HG03520 (cell line): ENCODE results near the gene CDC6.
A peak's percentile ranks its signal among the peaks of the same experiment; 100 is the strongest.

Source experiments
- ATAC-seq: cut with Tn5 transposase; IDR thresholded peaks from one replicate; pipeline ENCODE4 v1.9.1; 2021; ENCODE audit warnings: mild to moderate bottlenecking, moderate library complexity; ENCODE audit not compliant: unreplicated experiment

The CDC6 gene

DNA sequence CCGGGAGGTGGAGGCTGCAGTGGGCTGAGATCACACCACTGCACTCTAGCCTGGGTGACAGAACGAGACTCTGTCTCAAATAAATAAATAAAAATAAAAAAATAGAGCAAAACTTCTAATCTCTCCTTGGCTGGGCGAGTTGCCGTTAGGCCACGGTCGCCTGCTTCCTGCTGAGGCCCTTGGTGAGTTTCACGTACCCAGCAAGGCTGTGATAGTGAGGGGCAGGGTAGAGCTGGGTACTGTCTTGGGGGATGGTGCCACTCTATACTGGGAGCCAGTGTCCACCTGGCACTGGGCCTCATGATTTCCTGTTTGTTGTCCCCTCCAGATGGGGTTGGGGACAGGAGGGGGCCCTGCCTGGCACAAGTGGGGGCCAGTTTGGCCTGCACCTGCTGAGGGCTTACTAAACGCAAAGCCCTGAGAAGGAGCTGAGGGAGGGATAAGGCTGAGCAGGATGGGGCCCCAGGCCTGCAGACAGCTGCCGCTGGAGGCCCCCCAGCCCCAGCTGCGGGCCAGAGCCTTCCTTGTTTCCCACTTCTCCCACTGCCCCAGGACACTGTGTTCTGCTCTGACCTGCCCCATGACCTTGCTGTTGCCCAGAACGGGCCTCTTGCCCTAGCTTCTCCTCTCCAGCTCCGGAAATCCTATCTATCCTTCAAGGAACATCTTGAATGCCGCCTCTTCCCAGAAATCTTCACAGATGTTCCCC lies 51.4 kb downstream of the CDC6 start:
- ATAC-seq, result no peak

DNA sequence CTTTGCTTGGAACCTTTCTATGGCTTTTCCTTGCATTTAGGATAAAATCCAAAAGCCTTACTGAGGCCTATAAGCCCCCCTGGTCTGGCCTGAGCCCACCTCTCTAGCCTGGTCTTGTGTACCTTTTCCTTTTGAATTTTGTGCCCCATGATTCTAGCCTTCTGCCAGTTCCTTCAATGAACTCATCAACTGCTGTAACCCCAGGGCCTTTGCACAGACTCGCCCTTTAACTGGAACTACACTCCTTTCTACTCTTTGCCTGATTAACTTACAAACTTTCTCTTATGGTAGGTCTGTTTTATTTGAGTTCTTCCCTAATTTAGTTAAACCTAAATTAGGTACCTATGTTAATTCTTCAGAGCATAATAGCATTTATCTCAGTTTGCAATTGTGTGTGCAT lies 52.6 kb downstream of the CDC6 start:
- ATAC-seq, result no peak

DNA sequence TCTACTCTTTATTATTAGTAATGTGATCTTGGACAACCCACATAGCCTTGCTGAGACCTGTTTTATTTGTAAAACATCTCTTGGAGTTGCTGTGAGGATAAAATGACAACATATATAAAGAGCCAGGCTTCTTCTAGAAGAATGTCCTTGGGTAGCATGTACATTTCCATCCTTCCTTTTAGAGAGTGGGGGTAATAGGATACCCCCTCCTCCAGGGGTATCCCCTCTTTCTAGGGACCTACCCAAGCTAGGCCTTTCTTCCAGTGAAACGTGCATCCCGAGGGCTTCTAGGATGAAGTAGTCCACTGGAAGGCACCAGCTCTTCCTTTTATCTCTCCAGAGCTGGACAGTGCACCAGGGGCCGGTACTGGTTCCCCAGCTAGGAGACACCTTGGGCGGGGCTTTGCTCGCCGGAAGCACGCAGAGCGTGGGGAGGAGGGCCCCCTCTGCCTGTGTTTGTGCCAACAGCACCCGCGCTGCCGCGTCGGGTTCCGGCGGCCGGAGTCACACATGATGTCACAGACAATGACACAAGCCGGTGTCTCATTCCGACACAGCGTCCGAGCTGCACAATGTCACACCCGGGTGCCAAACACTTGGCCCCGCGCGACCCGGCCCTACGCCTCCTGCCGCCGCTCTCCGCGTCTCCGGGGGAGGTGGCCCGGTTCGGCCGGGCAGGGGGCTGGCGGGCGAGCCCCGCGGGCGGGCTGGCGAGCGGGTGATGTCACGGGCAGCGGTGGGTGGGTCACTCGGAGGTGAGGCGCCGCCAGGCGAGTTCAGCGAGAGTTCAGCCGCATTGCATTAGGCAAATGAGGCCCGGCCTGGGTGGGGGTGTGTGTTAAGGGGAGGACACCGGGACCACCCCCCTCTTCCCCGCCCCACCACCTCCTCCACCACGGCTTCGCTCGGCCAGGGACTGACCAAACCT lies 53.5 kb downstream of the CDC6 start:
- ATAC-seq, result peak; percentile 56

DNA sequence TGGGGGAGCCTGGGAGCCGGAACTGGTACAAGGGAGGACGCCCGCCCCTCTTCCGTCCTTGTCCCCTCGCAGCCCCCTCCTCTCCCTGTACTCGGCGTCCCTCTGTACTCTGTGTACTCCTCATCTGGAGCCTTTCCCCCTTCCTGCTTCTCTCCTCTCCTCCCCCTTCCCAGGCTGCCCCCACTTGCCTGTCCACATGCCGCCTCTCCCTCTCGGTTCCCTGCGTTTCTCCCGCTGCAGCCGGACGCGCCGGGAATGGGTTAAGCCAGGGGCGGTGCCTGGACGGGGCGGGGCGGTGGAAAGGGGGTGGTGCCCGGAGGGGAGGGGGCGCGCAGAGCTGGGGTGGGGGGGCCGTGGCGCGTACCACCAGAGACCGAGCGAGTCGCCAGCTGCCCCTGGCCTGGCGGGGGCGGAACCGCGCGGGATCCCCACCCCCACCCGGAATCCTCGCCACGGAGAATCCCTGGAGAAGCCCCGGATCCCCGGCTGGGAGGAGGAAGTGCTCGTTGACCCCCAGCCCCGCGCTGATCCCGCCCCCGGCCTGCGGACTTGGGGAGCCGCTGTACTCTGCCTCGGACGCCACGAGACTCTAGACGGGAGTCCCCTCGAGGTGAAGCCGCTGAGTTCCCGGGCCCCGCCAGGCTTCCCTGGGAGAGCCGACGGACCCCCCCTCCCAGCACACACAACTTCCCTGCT lies 54.3 kb downstream of the CDC6 start:
- ATAC-seq, result no peak

DNA sequence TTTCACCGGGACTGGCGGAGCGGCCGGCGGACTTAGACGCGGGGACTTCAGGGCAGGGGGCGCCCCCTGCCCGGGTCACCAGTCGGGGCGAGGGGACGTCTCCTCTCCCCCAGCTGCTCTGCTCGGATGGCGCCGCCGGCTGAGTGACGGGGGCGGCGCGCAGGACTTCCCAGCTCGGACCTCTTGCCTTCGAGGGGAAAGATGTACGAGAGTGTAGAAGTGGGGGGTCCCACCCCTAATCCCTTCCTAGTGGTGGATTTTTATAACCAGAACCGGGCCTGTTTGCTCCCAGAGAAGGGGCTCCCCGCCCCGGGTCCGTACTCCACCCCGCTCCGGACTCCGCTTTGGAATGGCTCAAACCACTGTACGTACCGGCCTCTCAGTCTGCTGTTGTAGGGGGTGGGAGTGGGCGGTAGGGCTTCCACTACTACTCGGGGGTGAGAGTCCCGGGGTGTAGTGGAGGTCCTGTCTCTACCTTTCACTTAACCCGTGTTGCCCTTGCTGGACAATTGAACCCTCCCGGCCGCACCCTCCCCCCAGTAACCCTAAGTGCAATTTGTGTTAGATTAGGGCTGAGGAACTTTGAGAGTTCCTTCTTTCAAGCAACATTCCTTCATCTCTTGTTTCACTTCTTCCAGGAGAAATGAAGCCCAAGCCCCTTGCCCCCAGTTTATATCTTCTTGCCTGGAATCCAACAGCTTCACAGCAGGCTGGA lies 55.0 kb downstream of the CDC6 start:
- ATAC-seq, result no peak

DNA sequence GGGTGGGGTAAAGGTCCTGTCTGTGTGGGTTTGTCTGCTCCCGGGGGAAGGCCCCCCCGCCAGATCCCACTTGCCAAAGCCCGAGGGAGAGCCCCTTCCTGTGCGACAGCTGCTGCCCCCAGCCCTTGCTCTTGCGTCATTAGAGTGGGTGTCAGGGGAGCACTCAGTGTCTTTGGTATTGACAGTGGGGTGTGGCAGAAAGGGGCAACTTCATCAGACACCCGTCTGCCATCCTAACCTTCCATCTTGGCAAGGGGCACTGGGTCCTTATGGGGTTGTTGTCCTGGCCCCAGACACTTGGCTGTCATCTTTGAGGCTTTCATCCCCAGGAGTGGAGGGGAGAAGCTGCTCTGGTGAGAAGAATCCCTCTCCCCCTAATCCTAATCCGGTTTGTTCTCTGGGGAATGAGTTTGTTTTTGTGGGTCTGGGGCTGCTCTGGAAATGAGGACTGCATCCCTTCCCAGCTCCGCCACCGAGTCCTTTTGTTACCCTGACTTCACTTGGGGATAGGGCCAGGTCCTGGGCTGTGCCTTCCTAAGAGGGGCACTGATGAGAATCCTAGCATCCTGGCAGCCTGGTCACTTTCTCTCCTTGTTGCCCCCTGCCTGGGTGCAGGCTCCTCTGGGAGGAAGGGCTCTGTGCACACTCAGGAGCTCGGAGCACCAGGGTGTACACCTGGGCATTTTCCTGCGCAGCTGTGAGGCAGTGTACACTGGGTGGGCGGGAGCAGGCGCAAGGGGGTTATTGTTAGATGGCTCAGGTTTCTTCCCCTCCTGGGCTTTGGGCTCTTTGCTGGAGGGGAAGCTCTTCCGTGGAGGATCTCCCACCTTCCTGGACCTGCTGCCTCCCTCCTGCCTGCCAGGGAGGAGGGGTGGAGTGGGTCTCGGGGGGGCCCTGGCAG lies 55.8 kb downstream of the CDC6 start:
- no peak for ATAC-seq

DNA sequence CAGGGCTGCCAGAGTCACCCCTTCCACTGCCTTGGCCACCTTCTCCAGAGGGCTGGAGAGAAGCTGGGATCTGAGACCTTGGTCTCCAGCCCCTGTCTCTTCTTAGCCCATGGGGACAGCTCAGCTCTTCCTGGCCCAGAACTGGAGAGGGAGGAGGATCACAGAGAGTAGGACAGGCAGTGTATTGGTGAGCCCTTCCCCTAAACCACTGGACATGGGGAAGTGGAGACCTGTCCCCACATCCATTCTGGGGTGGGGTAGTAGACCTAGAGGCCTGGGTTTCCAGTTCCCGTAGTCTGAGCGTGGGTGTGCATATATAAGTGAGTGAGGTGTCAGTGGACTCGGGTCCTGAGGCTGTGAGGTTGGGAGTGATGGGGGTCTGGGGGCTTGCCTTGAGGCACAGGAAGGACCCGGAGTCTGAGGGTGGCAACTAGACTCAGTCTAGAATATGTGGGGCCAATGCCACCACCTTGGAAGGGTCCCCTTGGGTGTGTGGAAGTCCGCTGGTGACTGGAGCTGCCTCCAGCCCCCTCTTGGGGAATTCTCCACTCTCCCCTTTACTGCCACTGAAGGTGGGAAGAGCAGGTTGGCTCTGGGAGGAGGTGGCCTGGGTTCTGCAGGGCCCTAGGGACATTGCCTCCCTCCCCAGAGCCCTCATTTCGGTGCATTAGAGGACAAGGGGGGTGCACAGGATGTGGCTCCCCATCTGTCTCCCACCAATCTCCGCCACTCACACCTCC lies 56.9 kb downstream of the CDC6 start:
- no peak for ATAC-seq

DNA sequence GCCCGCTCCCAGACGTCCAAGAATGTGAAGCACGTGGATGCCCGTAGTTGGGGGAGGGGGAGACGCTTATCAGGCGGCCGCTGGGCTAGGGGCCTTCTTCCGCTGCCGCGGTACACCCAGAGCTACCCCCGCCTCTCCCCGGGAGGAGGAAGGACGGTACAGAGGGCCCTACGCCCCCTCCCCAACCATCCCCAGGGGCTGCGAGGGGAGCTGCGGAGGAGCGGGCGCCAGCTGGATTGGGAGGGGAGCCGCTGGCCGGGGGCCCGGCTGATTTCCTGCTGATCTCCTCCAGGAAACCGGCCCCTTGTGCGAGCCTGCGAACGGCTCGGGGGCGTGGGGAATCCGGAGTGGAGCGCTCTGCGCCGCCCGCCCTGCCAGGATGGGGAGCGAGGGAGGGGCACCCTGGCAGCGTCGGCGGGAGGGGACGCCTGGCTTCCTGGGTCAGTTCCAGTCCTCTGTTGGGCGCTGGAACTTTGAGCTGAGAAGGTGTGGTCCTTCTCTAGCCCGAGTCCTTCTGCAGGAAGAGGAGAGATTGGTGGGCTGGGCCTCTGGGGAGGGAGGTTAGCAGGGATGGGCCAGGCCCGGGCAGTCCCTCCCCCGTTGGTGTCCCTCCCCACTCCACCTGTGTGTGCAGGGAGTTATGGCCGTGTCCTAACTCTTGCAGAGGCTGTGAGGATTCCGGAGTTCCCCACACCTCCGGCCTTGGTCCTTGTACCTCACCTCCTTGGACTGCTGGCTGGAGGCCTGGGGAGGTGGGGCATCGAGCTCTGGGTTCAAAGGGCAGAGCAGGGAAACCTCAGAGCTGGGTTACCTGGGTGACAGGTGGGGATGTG lies 57.7 kb downstream of the CDC6 start:
- ATAC-seq, result no peak

DNA sequence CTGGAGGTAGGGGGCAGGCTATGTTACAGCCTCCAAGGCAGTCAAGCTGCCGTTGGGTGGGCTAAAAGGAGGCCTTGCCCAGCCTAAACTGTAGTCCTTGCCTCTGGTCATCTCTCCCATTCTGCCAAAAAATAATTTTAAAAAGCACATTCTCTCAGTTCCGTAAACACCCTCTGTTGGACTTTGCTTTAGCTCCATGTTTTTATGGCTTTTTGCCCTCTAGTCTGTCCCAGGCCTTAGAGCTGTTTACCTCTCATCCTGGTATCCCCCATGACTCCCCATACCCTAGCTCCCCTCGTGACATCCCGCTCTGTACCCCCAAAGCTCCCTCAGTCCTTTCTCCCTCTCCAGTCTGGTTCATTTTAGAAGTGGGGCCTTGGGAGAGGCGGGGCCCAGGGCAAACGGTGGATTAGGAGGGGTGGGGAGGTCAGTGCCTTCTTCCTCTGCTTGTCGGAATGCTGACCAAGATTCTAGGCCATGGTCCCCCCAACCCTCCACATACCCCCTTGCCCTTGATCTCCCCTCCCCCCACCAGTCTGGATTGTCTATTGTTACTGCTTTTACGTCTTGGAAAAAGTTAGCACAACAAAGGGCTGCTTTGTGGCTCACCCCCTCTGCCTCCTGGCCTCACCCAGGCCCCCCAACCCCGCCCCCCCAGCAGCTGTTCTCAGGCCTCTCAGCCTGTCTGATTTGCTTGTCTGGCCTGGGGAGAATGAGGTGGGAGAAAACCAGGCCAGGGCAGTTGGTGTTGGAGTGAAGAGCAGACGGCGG lies 58.5 kb downstream of the CDC6 start:
- no peak for ATAC-seq

DNA sequence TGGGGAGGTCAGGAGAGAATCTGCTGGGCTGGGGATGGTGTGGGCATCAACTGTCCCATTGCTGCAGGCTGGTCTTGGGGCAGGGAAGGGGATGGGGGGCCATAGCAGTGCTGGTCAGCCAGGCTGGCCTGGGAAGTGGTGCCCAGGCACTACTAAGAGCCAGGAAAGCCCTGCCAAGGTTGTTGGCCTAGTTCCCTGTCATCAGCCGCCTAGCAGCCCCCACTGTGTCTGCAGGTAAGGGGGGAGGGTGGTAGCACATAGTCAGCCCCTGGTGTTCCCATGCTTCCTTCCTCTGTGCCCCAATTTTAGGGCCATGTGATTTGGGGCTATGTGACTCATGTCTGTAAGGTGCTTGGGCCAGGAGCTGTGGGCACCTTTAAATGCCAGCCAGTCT lies 59.1 kb downstream of the CDC6 start:
- no peak for ATAC-seq

DNA sequence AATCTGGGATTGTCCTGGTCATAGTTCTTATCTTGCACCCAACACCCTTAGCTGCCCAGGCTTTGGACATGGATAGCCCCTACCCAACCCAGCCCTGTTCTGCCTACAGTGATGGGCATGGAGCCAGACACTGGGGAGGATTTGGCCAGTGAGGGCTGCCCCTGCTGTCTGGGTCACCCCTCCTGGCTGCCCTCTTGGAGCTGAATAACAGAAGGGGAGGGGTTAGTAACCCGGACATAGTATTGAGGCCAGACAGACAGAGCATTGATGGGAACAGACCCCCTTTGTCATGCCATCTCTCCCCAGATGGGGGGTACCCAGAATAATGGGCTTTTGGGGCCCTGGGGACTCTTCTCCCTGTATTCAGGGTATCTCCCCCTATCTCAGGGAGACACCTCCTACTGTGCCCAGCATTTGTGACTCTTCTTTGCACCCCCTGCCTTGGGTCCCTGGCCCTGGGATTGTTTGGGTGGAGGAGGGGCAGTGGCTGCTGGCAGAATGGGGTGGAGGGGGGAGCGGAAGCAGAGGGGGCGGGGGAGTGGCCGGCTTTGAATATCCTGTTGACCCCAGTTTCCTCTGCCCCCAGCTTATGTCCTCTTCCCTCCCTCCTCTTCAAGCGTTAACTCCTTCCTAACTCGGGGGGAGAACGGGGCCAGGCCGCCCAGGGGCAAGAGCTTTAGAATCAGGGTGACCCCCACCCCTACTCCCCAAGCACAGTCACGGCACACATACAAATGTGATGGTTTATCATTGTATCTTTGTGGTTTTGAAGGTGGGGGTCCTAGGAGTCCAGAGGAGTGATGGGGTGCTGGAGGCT lies 59.8 kb downstream of the CDC6 start:
- ATAC-seq, result no peak

DNA sequence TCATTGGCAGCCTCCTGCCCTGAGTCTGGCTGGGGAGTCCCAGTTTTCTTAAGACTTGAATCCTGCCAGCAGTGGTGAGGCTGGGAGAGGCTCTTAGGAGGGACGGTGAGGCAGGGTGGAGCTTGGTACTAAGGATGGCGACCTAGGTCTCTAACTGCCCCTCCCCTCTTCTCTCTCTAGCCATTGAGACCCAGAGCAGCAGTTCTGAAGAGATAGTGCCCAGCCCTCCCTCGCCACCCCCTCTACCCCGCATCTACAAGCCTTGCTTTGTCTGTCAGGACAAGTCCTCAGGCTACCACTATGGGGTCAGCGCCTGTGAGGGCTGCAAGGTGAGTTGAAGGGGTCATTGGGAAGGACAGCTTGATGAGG lies 60.4 kb downstream of the CDC6 start:
- no peak for ATAC-seq

DNA sequence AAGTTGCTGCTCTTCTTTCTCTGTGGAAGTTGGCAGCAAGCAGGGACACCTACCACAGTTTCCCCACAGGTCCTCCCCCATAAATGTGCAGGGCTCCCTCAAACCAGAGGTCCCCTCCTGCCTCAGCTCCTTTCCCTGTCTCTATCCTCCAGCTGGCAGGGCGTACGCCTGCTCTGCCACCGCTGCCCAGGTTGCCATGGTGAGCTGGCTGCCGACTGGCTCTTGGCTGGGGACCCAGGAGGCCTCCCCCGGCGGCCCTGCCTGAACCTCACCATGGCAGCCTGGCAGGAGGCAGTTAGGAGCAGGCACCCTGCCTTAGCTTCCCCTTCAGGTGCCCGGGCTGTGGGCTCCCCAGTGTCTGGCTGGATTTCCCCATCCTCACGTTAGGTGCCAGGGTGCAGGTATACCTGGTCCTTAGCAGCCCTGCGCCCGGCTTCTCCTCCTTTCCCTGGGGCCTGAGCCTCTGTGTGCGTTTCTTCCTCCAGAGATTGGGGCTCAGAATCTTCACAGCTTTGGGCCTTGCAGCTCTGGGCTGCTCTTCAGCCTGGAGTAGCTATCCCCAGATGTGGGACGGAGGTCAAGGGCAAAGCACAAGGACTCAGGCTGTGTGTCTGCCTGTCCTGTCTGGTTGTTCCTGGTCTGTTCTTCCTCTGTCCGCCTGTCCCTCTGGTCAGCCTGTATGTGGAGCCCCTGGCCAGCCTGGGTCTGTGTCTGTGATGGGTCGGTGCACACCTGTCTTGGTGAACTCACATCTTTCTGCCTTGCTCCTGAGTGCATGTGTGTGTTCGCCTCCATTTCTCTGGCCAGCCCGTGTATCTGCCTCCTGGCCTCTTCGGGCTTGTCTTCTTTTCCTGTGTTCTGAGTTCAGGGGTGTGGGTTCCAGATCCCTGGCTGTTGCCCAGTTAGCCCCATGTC lies 61.1 kb downstream of the CDC6 start:
- ATAC-seq, result no peak

DNA sequence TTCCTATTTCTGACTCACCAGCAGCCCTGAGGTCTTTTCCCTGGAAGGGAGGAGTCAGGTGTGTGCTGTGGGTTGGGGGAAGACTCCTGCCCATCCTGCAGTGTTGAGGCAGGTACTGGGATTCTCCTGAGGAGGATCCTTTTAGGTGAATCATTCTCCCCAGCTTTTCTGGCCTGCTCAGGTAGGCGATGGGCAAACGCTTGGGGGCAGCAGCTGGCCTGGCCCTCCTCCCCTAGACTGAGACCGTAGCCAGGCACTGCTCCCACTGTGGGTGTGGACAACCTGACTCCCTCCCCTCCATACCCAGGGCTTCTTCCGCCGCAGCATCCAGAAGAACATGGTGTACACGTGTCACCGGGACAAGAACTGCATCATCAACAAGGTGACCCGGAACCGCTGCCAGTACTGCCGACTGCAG lies 61.8 kb downstream of the CDC6 start:
- no peak for ATAC-seq

DNA sequence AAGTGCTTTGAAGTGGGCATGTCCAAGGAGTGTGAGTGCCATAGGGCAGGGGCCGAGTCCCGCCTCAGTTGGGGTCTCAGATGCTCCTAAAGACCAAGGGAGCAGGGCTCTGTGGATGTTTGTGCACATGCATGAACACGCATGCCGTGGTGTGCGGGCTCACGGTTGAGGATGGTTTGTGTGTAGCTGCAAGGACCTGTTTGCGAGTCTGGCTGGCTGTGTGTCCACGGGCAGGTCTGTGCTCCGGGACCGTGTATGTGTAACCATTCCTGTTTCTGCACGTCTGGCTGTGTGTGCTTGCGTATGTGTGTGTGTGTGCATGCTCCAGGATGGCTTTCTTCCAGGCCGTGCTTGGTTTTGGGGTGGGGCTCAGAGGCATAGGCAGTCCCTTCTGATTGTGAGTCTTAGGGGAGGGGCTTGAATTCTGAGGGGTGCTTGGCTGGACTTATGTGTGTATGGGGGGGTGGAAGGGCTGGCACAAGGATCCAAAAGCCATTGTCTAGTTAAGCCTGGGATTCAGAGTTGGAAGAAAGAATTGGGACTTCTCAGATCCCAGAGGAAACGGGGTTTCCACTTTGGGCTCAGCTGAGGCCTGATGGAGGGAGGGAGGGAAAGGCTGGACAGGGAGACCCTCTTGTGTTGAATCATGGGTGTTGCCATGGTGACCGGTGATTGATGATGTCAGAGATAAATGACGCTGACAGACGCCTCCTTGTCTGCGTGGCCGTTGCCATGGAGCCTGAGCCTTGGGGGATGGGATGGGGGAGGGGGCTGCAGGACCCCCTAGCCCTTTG lies 62.4 kb downstream of the CDC6 start:
- no peak for ATAC-seq
